ENCODE results near the gene ITPRIP. TPM values are rescaled to one million over a fixed set of nuclear protein-coding genes. Genes with fewer than 3 reads are reported as not detected.

Gene ITPRIP
- total RNA-seq, 1 experiment from 2014 or later: 22.5 TPM

DNA sequence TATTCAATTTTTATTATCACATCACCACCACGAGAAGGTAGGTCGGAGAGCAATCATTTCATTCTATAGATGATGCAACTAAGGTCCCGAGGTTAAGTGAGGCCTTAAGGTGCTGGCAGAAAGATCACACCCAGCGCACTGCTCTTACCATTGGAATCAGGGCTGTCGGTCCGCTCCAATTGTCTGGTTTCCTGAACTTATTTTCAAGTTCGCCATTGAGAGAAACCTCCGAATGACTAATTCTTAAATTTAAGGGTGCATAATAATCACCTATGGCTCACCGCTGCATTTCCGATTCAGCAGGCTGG, 69.9 kb downstream of the ITPRIP start:
- Histone ChIP-seq H3T11ph (ENCODE audit: low read length) (no peak overlapping the region), H3K4ac (ENCODE audit: low read depth, low read length) (no peak overlapping the region), H3K79me1 (ENCODE audit: insufficient read depth, low read depth, low read length, poor library complexity, severe bottlenecking) (no peaks in the 10 kb centered on the region), H2AFZ (ENCODE audit: low read length) (no peak overlapping the region), H3K27ac (ENCODE audit: insufficient read length, low read depth, low read length) (no peak overlapping the region), H2BK15ac (ENCODE audit: low read depth, low read length) (no peak overlapping the region), H4K20me1 (ENCODE audit: control insufficient read depth, insufficient read depth, insufficient read length) (no peaks in the 10 kb centered on the region), H2AK5ac (ENCODE audit: insufficient read length, low read length) (no peak overlapping the region), H3K23me2 (ENCODE audit: insufficient read length, low read depth, low read length, poor library complexity, severe bottlenecking) (peaks cover 3% of the 10 kb centered on the region), H3K4me1 (ENCODE audit: insufficient read depth, low read length) (peaks cover 4% of the 10 kb centered on the region; the same call in 1 of the 2 replicates), H3K27me3 (ENCODE audit: insufficient read depth, low read length) (no peaks in the 10 kb centered on the region), H3K14ac (ENCODE audit: insufficient read depth, low read length) (peak overlapping the region; percentile 74; the same call in 1 of the 2 replicates), H3K9me3 (ENCODE audit: control insufficient read depth, low read depth, low read length) (no peaks in the 10 kb centered on the region), H2BK120ac (ENCODE audit: low read depth, low read length, poor library complexity, severe bottlenecking) (no peak overlapping the region), H2BK5ac (ENCODE audit: insufficient read length, low read length) (no peak overlapping the region), H4K8ac (replicated peaks; ENCODE audit: insufficient read length, low read depth, low read length) (no peak overlapping the region), H2BK20ac (ENCODE audit: low read depth, low read length, poor library complexity, severe bottlenecking) (no peak overlapping the region), H3K56ac (ENCODE audit: insufficient read length, low read depth, low read length) (no peak overlapping the region), H2BK12ac (ENCODE audit: insufficient read length, low read depth, low read length) (no peak overlapping the region), H3K9ac (ENCODE audit: extremely low read depth, insufficient read length, low read length) (peak overlapping the region; percentile 93), H3K23ac (ENCODE audit: insufficient read length, low read depth, low read length) (no peak overlapping the region), H4K91ac (ENCODE audit: insufficient read length, low read depth, low read length) (no peak overlapping the region), H3K18ac (ENCODE audit: insufficient read length, low read depth, low read length) (peak overlapping the region; percentile 92), H3K79me2 (ENCODE audit: insufficient read depth, low read length) (peaks cover 6% of the 10 kb centered on the region; the same call in 1 of the 2 replicates), H4K5ac (ENCODE audit: insufficient read length, low read depth, low read length) (no peak overlapping the region), H3K4me2 (ENCODE audit: insufficient read depth, insufficient read length, low read length) (peak overlapping the region; percentile 80)
- Mint-ChIP-seq H3K36me3 (ENCODE audit: insufficient read depth in 1 of 3, low read depth in 3 of 3) (peaks cover 10 to 42% (median 14%) of the 10 kb centered on the region in 3 experiments), H3K4me1 (peaks cover 11% of the 10 kb centered on the region in 2 experiments), H3K27me3 (ENCODE audit: low read depth) (no peaks in the 10 kb centered on the region), H3K27ac (peak overlapping the region; percentile 93 to 97 (median 95); a peak in 6 of 7 replicates), H3K4me3 (peak overlapping the region; percentile 93 to 97), H3K9me3 (no peaks in the 10 kb centered on the region; a peak in 1 of 5 replicates)
- TF ChIP-seq, protein P1, sequence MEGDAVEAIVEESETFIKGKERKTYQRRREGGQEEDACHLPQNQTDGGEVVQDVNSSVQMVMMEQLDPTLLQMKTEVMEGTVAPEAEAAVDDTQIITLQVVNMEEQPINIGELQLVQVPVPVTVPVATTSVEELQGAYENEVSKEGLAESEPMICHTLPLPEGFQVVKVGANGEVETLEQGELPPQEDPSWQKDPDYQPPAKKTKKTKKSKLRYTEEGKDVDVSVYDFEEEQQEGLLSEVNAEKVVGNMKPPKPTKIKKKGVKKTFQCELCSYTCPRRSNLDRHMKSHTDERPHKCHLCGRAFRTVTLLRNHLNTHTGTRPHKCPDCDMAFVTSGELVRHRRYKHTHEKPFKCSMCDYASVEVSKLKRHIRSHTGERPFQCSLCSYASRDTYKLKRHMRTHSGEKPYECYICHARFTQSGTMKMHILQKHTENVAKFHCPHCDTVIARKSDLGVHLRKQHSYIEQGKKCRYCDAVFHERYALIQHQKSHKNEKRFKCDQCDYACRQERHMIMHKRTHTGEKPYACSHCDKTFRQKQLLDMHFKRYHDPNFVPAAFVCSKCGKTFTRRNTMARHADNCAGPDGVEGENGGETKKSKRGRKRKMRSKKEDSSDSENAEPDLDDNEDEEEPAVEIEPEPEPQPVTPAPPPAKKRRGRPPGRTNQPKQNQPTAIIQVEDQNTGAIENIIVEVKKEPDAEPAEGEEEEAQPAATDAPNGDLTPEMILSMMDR (conservative IDR thresholded peaks at IDR 0.05): no peak
- WGBS (ENCODE audit: extremely low coverage, insufficient read length, low lambda C conversion rate): no CpG with 5 or more reads among the region's 10 CpGs
- DNase-seq: no peak
